ENCODE measurements around the gene ANKUB1.

- TF ChIP-seq CTCF (IDR thresholded peaks at IDR 0.05) (no peak), POLR2A (IDR thresholded peaks at IDR 0.05) (no peak)
These were observed 39.0 kb upstream of the ANKUB1 start for GRCh38 chr3:149831321-149831720.

Measured in thyroid gland (tissue), 4 donors.